HEK293 (cell line): ENCODE measurements around the gene TNNC1.

Experiments
- CTCF ChIA-PET: fragments of 350-600 bp; formaldehyde crosslinking; extraction: SDS; loops from one replicate; lab custom pipeline; 2021; ENCODE audit warnings: antibody characterized with exemption; lab: Yijun Ruan, JAX
- POLR2A ChIA-PET: fragments of 300-600 bp; formaldehyde crosslinking; extraction: SDS; loops from one replicate; lab custom pipeline; 2020; ENCODE audit warnings: antibody characterized with exemption, inconsistent platforms; lab: Yijun Ruan, JAX
- H3K27ac ChIP-seq: fragments of 200-500 bp; sonication (Bioruptor generic); 2 replicates; pipeline ENCODE4 v1.5.1; 2014; ENCODE audit warnings: low read depth, low read length, control low read depth, inconsistent platforms; ENCODE audit errors: extremely low read depth
- H3K36me3 ChIP-seq, 2 experiments: fragments of 200-500 bp in 1 of 2; sonication (Bioruptor generic) in 1 of 2; 1 replicate in 1 of 2; 2 replicates in 1 of 2; pipeline ENCODE4 v1.5.1; 2014 to 2017; ENCODE audit warnings: inconsistent platforms in 2 of 2, low read length in 2 of 2; ENCODE audit not compliant: control insufficient read depth in 2 of 2, insufficient read depth in 1 of 2
- H3K4me1 ChIP-seq: fragments of 200-500 bp; sonication (Bioruptor generic); 2 replicates; pipeline ENCODE4 v1.5.1; 2014; ENCODE audit warnings: mild to moderate bottlenecking, low read length, inconsistent platforms; ENCODE audit not compliant: control insufficient read depth, insufficient read depth
- H3K4me3 ChIP-seq: 2 replicates; pipeline ENCODE4 v1.5.1; 2011; ENCODE audit warnings: low read depth, mild to moderate bottlenecking, control low read depth, low read length, moderate library complexity
- H3K9me3 ChIP-seq: fragments of 200-500 bp; sonication (Bioruptor generic); 2 replicates; pipeline ENCODE4 v1.5.1; 2014; ENCODE audit warnings: low read depth, low read length, inconsistent platforms; ENCODE audit not compliant: control insufficient read depth, insufficient read depth
- KLF16 ChIP-seq: fragments of 450-650 bp; formaldehyde crosslinking; IDR thresholded peaks from 2 replicates; pipeline ENCODE4 v1.5.1; 2017; ENCODE audit warnings: missing biosample characterization, missing genetic modification characterization
- KLF8 ChIP-seq: fragments of 450-650 bp; formaldehyde crosslinking; IDR thresholded peaks from 2 replicates; pipeline ENCODE4 v1.5.1; 2016; ENCODE audit warnings: missing biosample characterization, missing genetic modification characterization
- KLF9 ChIP-seq: fragments of 450-650 bp; formaldehyde crosslinking; IDR thresholded peaks from 2 replicates; pipeline ENCODE4 v1.5.1; 2016; ENCODE audit warnings: missing biosample characterization, missing genetic modification characterization, low read depth
- MZF1 ChIP-seq: fragments of 450-650 bp; formaldehyde crosslinking; IDR thresholded peaks from 2 replicates; pipeline ENCODE4 v1.5.1; 2017; ENCODE audit warnings: missing biosample characterization, missing genetic modification characterization, borderline replicate concordance
- RBAK ChIP-seq: fragments of 450-650 bp; formaldehyde crosslinking; IDR thresholded peaks from 2 replicates; pipeline ENCODE4 v1.5.1; 2016; ENCODE audit warnings: missing biosample characterization, missing genetic modification characterization
- ZFHX2 ChIP-seq: fragments of 450-650 bp; formaldehyde crosslinking; conservative IDR thresholded peaks from 2 replicates; pipeline ENCODE4 v1.5.1; 2016; ENCODE audit warnings: missing biosample characterization, missing genetic modification characterization
- ZIC2 ChIP-seq: fragments of 450-650 bp; formaldehyde crosslinking; IDR thresholded peaks from 2 replicates; pipeline ENCODE4 v1.5.1; 2016; ENCODE audit warnings: missing biosample characterization, missing genetic modification characterization
- ZNF140 ChIP-seq: fragments of 450-650 bp; formaldehyde crosslinking; IDR thresholded peaks from 2 replicates; pipeline ENCODE4 v1.5.1; 2016; ENCODE audit warnings: missing biosample characterization, missing genetic modification characterization
- ZNF48 ChIP-seq: fragments of 450-650 bp; formaldehyde crosslinking; IDR thresholded peaks from 2 replicates; pipeline ENCODE4 v1.5.1; 2016; ENCODE audit warnings: missing biosample characterization, missing genetic modification characterization
- ZNF660 ChIP-seq: fragments of 450-650 bp; IDR thresholded peaks from 2 replicates; pipeline ENCODE4 v1.5.1; 2018; ENCODE audit warnings: missing biosample characterization, mild to moderate bottlenecking, missing genetic modification characterization
- ZNF670 ChIP-seq: fragments of 450-650 bp; formaldehyde crosslinking; IDR thresholded peaks from 2 replicates; pipeline ENCODE4 v1.5.1; 2016; ENCODE audit warnings: missing biosample characterization, missing genetic modification characterization, low read depth
- ZNF792 ChIP-seq: fragments of 450-650 bp; formaldehyde crosslinking; IDR thresholded peaks from 2 replicates; pipeline ENCODE4 v1.5.1; 2016; ENCODE audit warnings: missing biosample characterization, missing genetic modification characterization
- ZSCAN5A ChIP-seq: fragments of 450-650 bp; formaldehyde crosslinking; IDR thresholded peaks from 2 replicates; pipeline ENCODE4 v1.5.1; 2016; ENCODE audit warnings: missing biosample characterization, missing genetic modification characterization
- ZXDB ChIP-seq: fragments of 450-650 bp; formaldehyde crosslinking; IDR thresholded peaks from 2 replicates; pipeline ENCODE4 v1.5.1; 2016; ENCODE audit warnings: missing biosample characterization, missing genetic modification characterization
- TF ChIP-seq, protein P1 (sequence below): fragments of 450-650 bp; formaldehyde crosslinking; conservative IDR thresholded peaks from 2 replicates; pipeline ENCODE4 v1.5.1; 2016; ENCODE audit warnings: low read depth, missing biosample characterization, missing genetic modification characterization
- TF ChIP-seq, protein P2 (sequence below): fragments of 450-650 bp; formaldehyde crosslinking; IDR thresholded peaks from 2 replicates; pipeline ENCODE4; 2016; ENCODE audit warnings: missing biosample characterization, missing genetic modification characterization
- TF ChIP-seq, protein P3 (sequence below): fragments of 450-650 bp; formaldehyde crosslinking; IDR thresholded peaks from 2 replicates; pipeline ENCODE4 v1.5.1; 2017; ENCODE audit warnings: missing biosample characterization, mild to moderate bottlenecking, missing genetic modification characterization, moderate library complexity

TNNC1 gene

GRCh38 chr3:52501046-52501445 is 47.2 kb upstream of the TNNC1 start (continued):
- no peak for TF ChIP-seq ZSCAN5A (tag by site-specific recombination)
- TF ChIP-seq KLF9 (tag by site-specific recombination): no peak
- TF ChIP-seq ZNF670 (tag by site-specific recombination): no peak
- no peak for TF ChIP-seq ZNF660 (tag by site-specific recombination)
- no peak for TF ChIP-seq ZNF48 (tag by site-specific recombination)
- TF ChIP-seq ZNF140 (tag by site-specific recombination): no peak
- no peak for TF ChIP-seq ZFHX2
- TF ChIP-seq ZXDB (tag by site-specific recombination): no peak
- no peak for TF ChIP-seq KLF16
- no peak for TF ChIP-seq KLF8 (tag by site-specific recombination)

GRCh38 chr3:52498137-52499054 is 44.6 kb upstream of the TNNC1 start:
- CTCF ChIA-PET: interaction anchor here (0.6 to 1.0 kb wide), 3 partner anchors 22 to 159 kb away, joined by 3 to 4 read pairs (median 3); no protein-coding TSS in a partner anchor
- no peaks in the 10 kb centered on the region for H3K4me1 ChIP-seq
- no peak overlapping the region for H3K27ac ChIP-seq
- H3K9me3 ChIP-seq: no peaks in the 10 kb centered on the region
- H3K4me3 ChIP-seq: no peak overlapping the region
- POLR2A ChIA-PET: no interaction called here
- TF ChIP-seq RBAK (tag by site-specific recombination) (no peak), ZIC2 (tag by site-specific recombination) (no peak), ZNF792 (tag by site-specific recombination) (no peak), MZF1 (tag by site-specific recombination) (no peak)
- TF ChIP-seq, protein P1, sequence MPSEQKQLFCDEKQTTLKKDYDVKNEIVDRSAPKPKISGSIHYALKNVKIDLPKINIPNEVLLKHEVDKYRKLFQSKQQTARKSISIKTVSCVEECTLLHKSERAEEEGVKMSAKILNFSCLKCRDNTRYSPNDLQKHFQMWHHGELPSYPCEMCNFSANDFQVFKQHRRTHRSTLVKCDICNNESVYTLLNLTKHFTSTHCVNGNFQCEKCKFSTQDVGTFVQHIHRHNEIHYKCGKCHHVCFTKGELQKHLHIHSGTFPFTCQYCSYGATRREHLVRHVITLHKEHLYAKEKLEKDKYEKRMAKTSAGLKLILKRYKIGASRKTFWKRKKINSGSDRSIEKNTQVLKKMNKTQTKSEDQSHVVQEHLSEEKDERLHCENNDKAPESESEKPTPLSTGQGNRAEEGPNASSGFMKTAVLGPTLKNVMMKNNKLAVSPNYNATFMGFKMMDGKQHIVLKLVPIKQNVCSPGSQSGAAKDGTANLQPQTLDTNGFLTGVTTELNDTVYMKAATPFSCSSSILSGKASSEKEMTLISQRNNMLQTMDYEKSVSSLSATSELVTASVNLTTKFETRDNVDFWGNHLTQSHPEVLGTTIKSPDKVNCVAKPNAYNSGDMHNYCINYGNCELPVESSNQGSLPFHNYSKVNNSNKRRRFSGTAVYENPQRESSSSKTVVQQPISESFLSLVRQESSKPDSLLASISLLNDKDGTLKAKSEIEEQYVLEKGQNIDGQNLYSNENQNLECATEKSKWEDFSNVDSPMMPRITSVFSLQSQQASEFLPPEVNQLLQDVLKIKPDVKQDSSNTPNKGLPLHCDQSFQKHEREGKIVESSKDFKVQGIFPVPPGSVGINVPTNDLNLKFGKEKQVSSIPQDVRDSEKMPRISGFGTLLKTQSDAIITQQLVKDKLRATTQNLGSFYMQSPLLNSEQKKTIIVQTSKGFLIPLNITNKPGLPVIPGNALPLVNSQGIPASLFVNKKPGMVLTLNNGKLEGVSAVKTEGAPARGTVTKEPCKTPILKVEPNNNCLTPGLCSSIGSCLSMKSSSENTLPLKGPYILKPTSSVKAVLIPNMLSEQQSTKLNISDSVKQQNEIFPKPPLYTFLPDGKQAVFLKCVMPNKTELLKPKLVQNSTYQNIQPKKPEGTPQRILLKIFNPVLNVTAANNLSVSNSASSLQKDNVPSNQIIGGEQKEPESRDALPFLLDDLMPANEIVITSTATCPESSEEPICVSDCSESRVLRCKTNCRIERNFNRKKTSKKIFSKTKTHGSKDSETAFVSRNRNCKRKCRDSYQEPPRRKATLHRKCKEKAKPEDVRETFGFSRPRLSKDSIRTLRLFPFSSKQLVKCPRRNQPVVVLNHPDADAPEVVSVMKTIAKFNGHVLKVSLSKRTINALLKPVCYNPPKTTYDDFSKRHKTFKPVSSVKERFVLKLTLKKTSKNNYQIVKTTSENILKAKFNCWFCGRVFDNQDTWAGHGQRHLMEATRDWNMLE (tag by site-specific recombination): no peak
- TF ChIP-seq, protein P2, sequence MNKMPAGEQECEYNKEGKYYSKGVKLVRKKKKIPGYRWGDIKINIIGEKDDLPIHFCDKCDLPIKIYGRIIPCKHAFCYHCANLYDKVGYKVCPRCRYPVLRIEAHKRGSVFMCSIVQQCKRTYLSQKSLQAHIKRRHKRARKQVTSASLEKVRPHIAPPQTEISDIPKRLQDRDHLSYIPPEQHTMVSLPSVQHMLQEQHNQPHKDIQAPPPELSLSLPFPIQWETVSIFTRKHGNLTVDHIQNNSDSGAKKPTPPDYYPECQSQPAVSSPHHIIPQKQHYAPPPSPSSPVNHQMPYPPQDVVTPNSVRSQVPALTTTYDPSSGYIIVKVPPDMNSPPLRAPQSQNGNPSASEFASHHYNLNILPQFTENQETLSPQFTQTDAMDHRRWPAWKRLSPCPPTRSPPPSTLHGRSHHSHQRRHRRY (tag by site-specific recombination): no peak
- TF ChIP-seq, protein P3, sequence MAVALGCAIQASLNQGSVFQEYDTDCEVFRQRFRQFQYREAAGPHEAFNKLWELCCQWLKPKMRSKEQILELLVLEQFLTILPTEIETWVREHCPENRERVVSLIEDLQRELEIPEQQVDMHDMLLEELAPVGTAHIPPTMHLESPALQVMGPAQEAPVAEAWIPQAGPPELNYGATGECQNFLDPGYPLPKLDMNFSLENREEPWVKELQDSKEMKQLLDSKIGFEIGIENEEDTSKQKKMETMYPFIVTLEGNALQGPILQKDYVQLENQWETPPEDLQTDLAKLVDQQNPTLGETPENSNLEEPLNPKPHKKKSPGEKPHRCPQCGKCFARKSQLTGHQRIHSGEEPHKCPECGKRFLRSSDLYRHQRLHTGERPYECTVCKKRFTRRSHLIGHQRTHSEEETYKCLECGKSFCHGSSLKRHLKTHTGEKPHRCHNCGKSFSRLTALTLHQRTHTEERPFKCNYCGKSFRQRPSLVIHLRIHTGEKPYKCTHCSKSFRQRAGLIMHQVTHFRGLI (tag by site-specific recombination): no peak
- H3K36me3 ChIP-seq: no peaks in the 10 kb centered on the region
